Measurements from ENCODE around the gene SLBP. TPM values are rescaled to one million over a fixed set of nuclear protein-coding genes. Genes with fewer than 3 reads are reported as not detected.
A peak's percentile ranks its signal among the peaks of the same experiment; 100 is the strongest.

Gene SLBP
- total RNA-seq, 6 experiments from 2014 or later: 13.1 to 30.8 (median 14.7) TPM

DNA sequence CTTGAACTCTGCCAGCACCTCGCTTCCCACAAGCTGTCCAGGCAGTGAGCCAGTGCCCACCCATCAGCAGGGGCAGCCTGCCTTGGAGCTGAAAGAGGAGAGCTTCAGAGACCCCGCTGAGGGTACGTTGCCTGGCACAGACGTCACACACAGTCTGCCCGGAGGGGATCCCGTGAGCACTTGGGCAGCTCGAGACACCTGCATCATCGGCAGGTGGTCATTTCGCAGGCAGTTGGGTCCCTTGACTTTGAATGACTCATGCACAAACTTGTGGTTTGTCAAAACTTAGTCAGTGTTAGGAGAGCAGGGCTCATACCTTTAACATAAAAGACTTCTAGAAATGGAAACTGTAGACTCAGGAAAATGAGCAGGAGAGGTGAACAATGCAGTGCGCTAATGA lies 19.1 kb upstream of the SLBP start:
- Histone ChIP-seq H3K4me1 (peaks cover 0 to 4% (median 0%) of the 10 kb centered on the region in 4 donors), H3K4me3 (no peak overlapping the region), H3K36me3 (no peaks in the 10 kb centered on the region), H3K27me3 (no peaks in the 10 kb centered on the region), H3K9me3 (no peaks in the 10 kb centered on the region), H3K27ac (no peak overlapping the region)
- ATAC-seq (no peak), DNase-seq (peak in 1 of 3 donors; percentile 45)
- no peak for TF ChIP-seq POLR2A (IDR thresholded peaks at IDR 0.05)
- TF ChIP-seq, protein P1, sequence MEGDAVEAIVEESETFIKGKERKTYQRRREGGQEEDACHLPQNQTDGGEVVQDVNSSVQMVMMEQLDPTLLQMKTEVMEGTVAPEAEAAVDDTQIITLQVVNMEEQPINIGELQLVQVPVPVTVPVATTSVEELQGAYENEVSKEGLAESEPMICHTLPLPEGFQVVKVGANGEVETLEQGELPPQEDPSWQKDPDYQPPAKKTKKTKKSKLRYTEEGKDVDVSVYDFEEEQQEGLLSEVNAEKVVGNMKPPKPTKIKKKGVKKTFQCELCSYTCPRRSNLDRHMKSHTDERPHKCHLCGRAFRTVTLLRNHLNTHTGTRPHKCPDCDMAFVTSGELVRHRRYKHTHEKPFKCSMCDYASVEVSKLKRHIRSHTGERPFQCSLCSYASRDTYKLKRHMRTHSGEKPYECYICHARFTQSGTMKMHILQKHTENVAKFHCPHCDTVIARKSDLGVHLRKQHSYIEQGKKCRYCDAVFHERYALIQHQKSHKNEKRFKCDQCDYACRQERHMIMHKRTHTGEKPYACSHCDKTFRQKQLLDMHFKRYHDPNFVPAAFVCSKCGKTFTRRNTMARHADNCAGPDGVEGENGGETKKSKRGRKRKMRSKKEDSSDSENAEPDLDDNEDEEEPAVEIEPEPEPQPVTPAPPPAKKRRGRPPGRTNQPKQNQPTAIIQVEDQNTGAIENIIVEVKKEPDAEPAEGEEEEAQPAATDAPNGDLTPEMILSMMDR (IDR thresholded peaks at IDR 0.05): no peak
- intact Hi-C loops (cut with DNase I): no loop called here
- WGBS (ENCODE audit: insufficient coverage, low coverage, low lambda C conversion rate, missing lambda C conversion rate): 100% methylated on average over 1 of the region's 10 CpGs

DNA sequence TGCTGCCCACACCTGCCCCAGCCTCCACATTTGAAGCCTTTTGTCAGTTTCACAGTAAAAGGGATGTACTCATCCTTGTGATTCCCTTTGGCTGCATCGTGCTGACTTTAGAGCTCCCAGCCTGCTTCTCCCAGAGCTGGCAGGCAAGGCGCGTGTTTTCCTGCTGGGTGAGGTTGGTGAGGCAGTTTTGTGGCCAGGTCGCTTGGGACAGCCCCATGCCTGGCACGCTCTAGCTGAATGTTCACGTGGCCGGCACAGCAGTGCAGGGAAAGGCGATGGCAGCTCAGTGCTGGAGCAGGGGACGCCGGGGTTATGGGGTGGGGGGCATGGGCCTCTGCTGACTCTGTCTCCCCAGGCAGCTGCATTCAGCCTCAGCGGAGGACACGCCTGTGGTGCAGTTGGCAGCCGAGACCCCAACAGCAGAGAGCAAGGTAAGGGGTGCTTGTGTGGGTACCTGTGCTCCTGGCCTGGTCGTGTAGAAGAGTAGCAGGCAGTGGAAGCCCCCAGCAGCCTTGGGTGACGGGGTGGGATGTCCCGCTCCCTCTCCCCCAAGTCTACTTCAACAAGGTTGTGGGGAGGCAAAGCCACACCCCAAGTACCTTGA lies 18.5 kb upstream of the SLBP start:
- Histone ChIP-seq H3K4me3 (no peak overlapping the region), H3K27ac (no peak overlapping the region), H3K9me3 (no peaks in the 10 kb centered on the region), H3K27me3 (no peaks in the 10 kb centered on the region), H3K36me3 (no peaks in the 10 kb centered on the region), H3K4me1 (peaks cover 0 to 6% (median 0%) of the 10 kb centered on the region in 4 donors)
- TF ChIP-seq, protein P1 (IDR thresholded peaks at IDR 0.05): no peak
- TF ChIP-seq POLR2A (IDR thresholded peaks at IDR 0.05): no peak
- intact Hi-C loops (cut with DNase I): no loop called here
- 40% methylated on average over 2 of the region's 16 CpGs for WGBS (ENCODE audit: insufficient coverage, low coverage, low lambda C conversion rate, missing lambda C conversion rate)
- ATAC-seq (no peak), DNase-seq (peak in 1 of 3 donors; percentile 51)

DNA sequence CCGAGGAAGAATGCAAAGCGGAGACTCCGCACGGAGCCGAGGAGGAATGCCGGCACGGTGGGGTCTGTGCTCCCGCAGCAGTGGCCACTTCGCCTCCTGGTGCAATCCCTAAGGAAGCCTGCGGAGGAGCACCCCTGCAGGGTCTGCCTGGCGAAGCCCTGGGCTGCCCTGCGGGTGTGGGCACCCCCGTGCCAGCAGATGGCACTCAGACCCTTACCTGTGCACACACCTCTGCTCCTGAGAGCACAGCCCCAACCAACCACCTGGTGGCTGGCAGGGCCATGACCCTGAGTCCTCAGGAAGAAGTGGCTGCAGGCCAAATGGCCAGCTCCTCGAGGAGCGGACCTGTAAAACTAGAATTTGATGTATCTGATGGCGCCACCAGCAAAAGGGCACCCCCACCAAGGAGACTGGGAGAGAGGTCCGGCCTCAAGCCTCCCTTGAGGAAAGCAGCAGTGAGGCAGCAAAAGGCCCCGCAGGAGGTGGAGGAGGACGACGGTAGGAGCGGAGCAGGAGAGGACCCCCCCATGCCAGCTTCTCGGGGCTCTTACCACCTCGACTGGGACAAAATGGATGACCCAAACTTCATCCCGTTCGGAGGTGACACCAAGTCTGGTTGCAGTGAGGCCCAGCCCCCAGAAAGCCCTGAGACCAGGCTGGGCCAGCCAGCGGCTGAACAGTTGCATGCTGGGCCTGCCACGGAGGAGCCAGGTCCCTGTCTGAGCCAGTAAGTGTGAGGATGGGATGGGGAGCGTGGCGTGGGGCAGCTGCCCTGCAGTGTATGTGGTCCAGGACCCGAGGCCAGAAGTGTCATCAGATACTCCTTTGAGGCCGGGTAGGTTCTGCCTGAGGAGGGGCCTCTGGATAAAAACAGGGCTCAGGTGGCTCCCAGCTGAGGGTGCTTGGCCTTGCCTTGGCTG lies 16.2 kb upstream of the SLBP start:
- no peak for ATAC-seq
- H3K27me3 ChIP-seq: no peaks in the 10 kb centered on the region
- 78% methylated on average over 4 of the region's 31 CpGs for WGBS (ENCODE audit: insufficient coverage, low coverage, low lambda C conversion rate, missing lambda C conversion rate)
- no peaks in the 10 kb centered on the region for H3K9me3 ChIP-seq
- H3K4me1 ChIP-seq: peaks cover 0 to 6% (median 0%) of the 10 kb centered on the region in 4 donors
- peak overlapping the region; percentile 13 to 39 (median 24) for H3K27ac ChIP-seq
- no peak for TF ChIP-seq POLR2A (IDR thresholded peaks at IDR 0.05)
- TF ChIP-seq, protein P1 (IDR thresholded peaks at IDR 0.05): no peak
- H3K4me3 ChIP-seq: no peak overlapping the region
- H3K36me3 ChIP-seq: peaks cover 0 to 3% (median 0%) of the 10 kb centered on the region in 4 donors
- peak in 2 of 3 donors; percentile 25 to 43 for DNase-seq
- intact Hi-C loops (cut with DNase I): loop anchor here in 1 of 2 donors (5.0 kb wide), 1 partner anchor 36 kb away; no protein-coding TSS in a partner anchor

DNA sequence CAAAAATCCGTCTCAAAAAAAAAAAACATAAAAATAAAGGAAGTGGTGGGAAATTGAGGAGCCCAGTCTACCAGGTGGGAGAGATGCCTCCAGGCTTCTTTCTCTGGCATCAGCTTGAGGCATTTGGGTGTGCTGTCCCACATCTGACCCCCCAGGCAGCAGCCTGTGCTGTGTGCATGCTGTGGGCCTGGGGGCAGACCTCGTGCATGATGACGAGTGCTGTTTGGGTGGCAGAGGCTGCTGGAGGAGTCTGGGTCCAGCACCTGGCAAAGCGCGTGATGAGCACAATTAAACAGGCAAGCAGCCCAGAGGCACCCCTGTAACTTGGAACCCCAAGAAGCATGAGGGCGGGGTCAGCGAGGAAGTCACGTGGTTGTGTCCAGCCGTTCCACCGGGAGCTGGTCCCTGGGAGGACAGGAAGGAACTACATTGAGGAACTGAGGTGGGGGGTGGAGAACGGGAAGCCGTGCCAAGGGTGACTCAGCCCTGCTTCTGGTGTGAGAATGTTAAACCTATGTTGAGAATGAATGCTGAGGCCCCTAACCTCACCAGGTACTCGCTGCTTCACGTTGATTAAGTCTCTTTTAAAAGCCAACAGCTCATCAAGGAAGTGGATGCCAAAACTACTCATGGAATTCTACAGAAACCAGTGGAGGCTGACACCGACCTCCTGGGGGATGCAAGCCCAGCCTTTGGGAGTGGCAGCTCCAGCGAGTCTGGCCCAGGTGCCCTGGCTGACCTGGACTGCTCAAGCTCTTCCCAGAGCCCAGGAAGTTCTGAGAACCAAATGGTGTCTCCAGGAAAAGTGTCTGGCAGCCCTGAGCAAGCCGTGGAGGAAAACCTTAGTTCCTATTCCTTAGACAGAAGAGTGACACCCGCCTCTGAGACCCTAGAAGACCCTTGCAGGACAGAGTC lies 15.3 kb upstream of the SLBP start:
- H3K4me3 ChIP-seq: no peak overlapping the region

More for the DNA sequence above, 15.3 kb upstream of the SLBP start:
- peak overlapping the region; percentile 13 to 39 (median 24) for H3K27ac ChIP-seq
- peaks cover 0 to 3% (median 0%) of the 10 kb centered on the region in 4 donors for H3K36me3 ChIP-seq
- intact Hi-C loops (cut with DNase I): loop anchor here in 1 of 2 donors (5.0 kb wide), 1 partner anchor 35 kb away; no protein-coding TSS in a partner anchor
- peak; percentile 54 to 63 (median 55) for ATAC-seq
- no peaks in the 10 kb centered on the region for H3K27me3 ChIP-seq
- WGBS (ENCODE audit: insufficient coverage, low coverage, low lambda C conversion rate, missing lambda C conversion rate): 37% methylated on average over 9 of the region's 18 CpGs
- H3K4me1 ChIP-seq: peaks cover 0 to 6% (median 0%) of the 10 kb centered on the region in 4 donors
- H3K9me3 ChIP-seq: no peaks in the 10 kb centered on the region
- TF ChIP-seq, protein P1 (IDR thresholded peaks at IDR 0.05): no peak
- no peak for TF ChIP-seq POLR2A (IDR thresholded peaks at IDR 0.05)
- DNase-seq: peak; percentile 64 to 77 (median 75)
